H1 (cell line): ENCODE measurements around the gene DEFB119. TPM values are rescaled to one million over a fixed set of nuclear protein-coding genes. Genes with fewer than 3 reads are reported as not detected.

ENCODE experiments used
- CTCF ChIA-PET: fragments of 300-600 bp; sonication (Branson Sonifier 250); formaldehyde crosslinking; loops from one replicate; lab custom pipeline; 2021; ENCODE audit not compliant: partially characterized antibody; lab: Charles Lee
- POLR2A ChIA-PET: fragments of 300-600 bp; sonication (Branson Sonifier 250); formaldehyde crosslinking; loops from one replicate; lab custom pipeline; 2021; ENCODE audit warnings: inconsistent platforms; ENCODE audit not compliant: partially characterized antibody; lab: Charles Lee
- DNase-seq, 2 experiments: peaks; one replicate each; pipeline versions ENCODE4 v3.0.0 to v3.0.0-alpha.2; 2010 to 2022; ENCODE audit warnings: low spot score in 2 of 2, low read depth in 1 of 2, mixed read lengths in 1 of 2
- FAIRE-seq: peaks from 2 replicates; lab custom pipeline; 2011; peaks lifted over from hg19 to GRCh38; lab: Jason Lieb, UNC
- H2AFZ ChIP-seq: 2 replicates; pipeline ENCODE4 v1.8.1; 2012; ENCODE audit warnings: low read length, inconsistent platforms
- H2AK5ac ChIP-seq: 2 replicates; pipeline ENCODE4 v1.6.1; 2013; ENCODE audit warnings: low read depth, low read length
- H2BK120ac ChIP-seq: replicated peaks from 2 replicates; pipeline ENCODE3; 2013; ENCODE audit warnings: low read depth, low read length, inconsistent platforms
- H2BK12ac ChIP-seq: 2 replicates; pipeline ENCODE4 v1.6.1; 2013; ENCODE audit warnings: low read depth, low read length
- H2BK15ac ChIP-seq: 2 replicates; pipeline ENCODE4 v1.6.1; 2013; ENCODE audit warnings: low read length
- H2BK20ac ChIP-seq: 2 replicates; pipeline ENCODE4 v1.6.1; 2013; ENCODE audit warnings: low read length
- H2BK5ac ChIP-seq: 2 replicates; pipeline ENCODE4 v1.6.1; 2013; ENCODE audit warnings: low read depth, low read length
- H3K14ac ChIP-seq: 2 replicates; pipeline ENCODE4 v1.6.1; 2013; ENCODE audit warnings: inconsistent platforms; ENCODE audit not compliant: insufficient read length
- H3K18ac ChIP-seq: 2 replicates; pipeline ENCODE4 v1.6.1; 2013; ENCODE audit warnings: low read length; ENCODE audit errors: extremely low read depth
- H3K23ac ChIP-seq: 2 replicates; pipeline ENCODE4 v1.6.1; 2013; ENCODE audit warnings: inconsistent platforms; ENCODE audit not compliant: insufficient read length
- H3K23me2 ChIP-seq: 2 replicates; pipeline ENCODE4 v1.6.1; 2013; ENCODE audit warnings: low read depth, low read length
- H3K27ac ChIP-seq: 2 replicates; pipeline ENCODE4 v1.6.1; 2011; ENCODE audit warnings: low read depth, low read length, inconsistent platforms
- H3K27me3 ChIP-seq, 4 experiments: replicated peaks in 1 of 4; 1 replicate in 1 of 4; 2 replicates in 3 of 4; pipeline versions ENCODE4 v1.6.1 to v1.8.1; 2011 to 2013; ENCODE audit warnings: low read length in 3 of 4, mild to moderate bottlenecking in 3 of 4, inconsistent platforms in 2 of 4, mixed read lengths in 2 of 4, moderate library complexity in 1 of 4; ENCODE audit not compliant: control insufficient read depth in 3 of 4, insufficient read depth in 3 of 4; ENCODE audit errors: extremely low read depth in 1 of 4
- H3K36me3 ChIP-seq, 4 experiments: 2 replicates each; pipeline versions ENCODE4 v1.6.1 to v1.8.1; 2011 to 2013; ENCODE audit warnings: mild to moderate bottlenecking in 4 of 4, low read length in 3 of 4, moderate library complexity in 2 of 4, control low read depth in 1 of 4, inconsistent platforms in 1 of 4; ENCODE audit not compliant: insufficient read depth in 4 of 4, control insufficient read depth in 2 of 4
- H3K4ac ChIP-seq: replicated peaks from 2 replicates; pipeline ENCODE3; 2013; ENCODE audit warnings: low read length, low read depth, mixed read lengths, inconsistent platforms; ENCODE audit not compliant: insufficient read length
- H3K4me1 ChIP-seq, 4 experiments: replicated peaks in 1 of 4; 1 replicate in 1 of 4; 2 replicates in 3 of 4; pipeline versions ENCODE4 v1.6.1 to v1.8.1; 2011 to 2013; ENCODE audit warnings: low read length in 3 of 4, inconsistent platforms in 2 of 4, mixed read lengths in 1 of 4; ENCODE audit not compliant: insufficient read depth in 4 of 4, control insufficient read depth in 3 of 4
- H3K4me2 ChIP-seq, 2 experiments: 2 replicates each; pipeline versions ENCODE4 v1.6.1 to v1.8.1; 2011 to 2013; ENCODE audit warnings: low read depth in 2 of 2, low read length in 2 of 2, control low read depth in 1 of 2, inconsistent platforms in 1 of 2, mild to moderate bottlenecking in 1 of 2; ENCODE audit not compliant: insufficient read depth in 1 of 2
- H3K4me3 ChIP-seq, 4 experiments: fragments of 200-600, 300-600 bp in 1 of 4; sonication (generic), shearing (Covaris generic), sonication (Bioruptor Twin) in 1 of 4; 2 replicates each; pipeline versions ENCODE4 v1.5.1 to v1.8.1; 2011 to 2016; ENCODE audit warnings: low read length in 4 of 4, low read depth in 3 of 4, control low read depth in 2 of 4, inconsistent platforms in 2 of 4, mild to moderate bottlenecking in 2 of 4, mixed read lengths in 1 of 4, moderate library complexity in 1 of 4; ENCODE audit not compliant: insufficient read depth in 2 of 4; ENCODE audit errors: extremely low read depth in 1 of 4
- H3K56ac ChIP-seq: replicated peaks from 2 replicates; pipeline ENCODE3; 2013; ENCODE audit warnings: low read depth, mild to moderate bottlenecking, mixed read lengths, low read length, inconsistent platforms; ENCODE audit not compliant: insufficient read length
- H3K79me1 ChIP-seq: 2 replicates; pipeline ENCODE4 v1.6.1; 2013; ENCODE audit warnings: low read depth, low read length, control low read depth
- H3K79me2 ChIP-seq, 2 experiments: 2 replicates each; pipeline versions ENCODE4 v1.6.1 to v1.8.1; 2012 to 2013; ENCODE audit warnings: low read length in 2 of 2, mild to moderate bottlenecking in 2 of 2, inconsistent platforms in 1 of 2; ENCODE audit not compliant: insufficient read depth in 2 of 2, control insufficient read depth in 1 of 2
- H3K9ac ChIP-seq, 4 experiments: replicated peaks in 1 of 4; 1 replicate in 1 of 4; 2 replicates in 3 of 4; pipeline versions ENCODE4 v1.6.1 to v1.8.1; 2011 to 2013; ENCODE audit warnings: low read depth in 3 of 4, low read length in 3 of 4, control low read depth in 2 of 4, mild to moderate bottlenecking in 2 of 4, moderate library complexity in 2 of 4, inconsistent platforms in 1 of 4; ENCODE audit errors: extremely low read depth in 1 of 4
- H3K9me3 ChIP-seq, 2 experiments: 2 replicates each; pipeline versions ENCODE4 v1.6.1 to v1.8.1; 2012 to 2013; ENCODE audit warnings: mild to moderate bottlenecking in 2 of 2, moderate library complexity in 2 of 2, control low read depth in 1 of 2, inconsistent platforms in 1 of 2, low read depth in 1 of 2, low read length in 1 of 2, mixed read lengths in 1 of 2; ENCODE audit not compliant: insufficient read depth in 2 of 2
- H4K20me1 ChIP-seq, 2 experiments: replicated peaks in 1 of 2; 2 replicates each; pipeline versions ENCODE3 to v1.8.1; 2011 to 2013; ENCODE audit warnings: inconsistent platforms in 2 of 2, low read length in 2 of 2, mild to moderate bottlenecking in 1 of 2; ENCODE audit not compliant: insufficient read depth in 2 of 2, control insufficient read depth in 1 of 2
- H4K5ac ChIP-seq: 2 replicates; pipeline ENCODE4 v1.6.1; 2013; ENCODE audit warnings: low read length, low read depth, mixed read lengths, inconsistent platforms; ENCODE audit not compliant: insufficient read length
- H4K8ac ChIP-seq: 2 replicates; pipeline ENCODE4 v1.8.0; 2013; ENCODE audit warnings: mild to moderate bottlenecking, moderate library complexity, low read length, inconsistent platforms; ENCODE audit not compliant: insufficient read depth; ENCODE audit errors: extremely low read depth
- H4K91ac ChIP-seq: replicated peaks from 2 replicates; pipeline ENCODE3; 2013; ENCODE audit warnings: low read length, mixed read lengths, inconsistent platforms; ENCODE audit not compliant: insufficient read length
- PHF8 ChIP-seq: fragments of 200-600 bp; sonication (generic); conservative IDR thresholded peaks from 2 replicates; pipeline ENCODE4 v1.7.1; 2012; ENCODE audit warnings: low read depth, mild to moderate bottlenecking, inconsistent platforms, low read length, moderate library complexity
- RNF2 ChIP-seq: fragments of 200-900, 300-1000 bp; sonication (generic); IDR thresholded peaks from 2 replicates; pipeline ENCODE4 v1.7.1; 2016; ENCODE audit warnings: borderline replicate concordance, low read depth, mild to moderate bottlenecking, antibody characterized with exemption, low read length; ENCODE audit not compliant: poor library complexity, severe bottlenecking; ENCODE audit errors: missing control alignments
- RXRA ChIP-seq: IDR thresholded peaks from 2 replicates; pipeline ENCODE4 v1.6.1; 2011; ENCODE audit warnings: low read depth, mild to moderate bottlenecking, low read length, moderate library complexity; ENCODE audit not compliant: insufficient read depth
- WGBS, 2 experiments: shearing (Covaris generic) in 1 of 2; methylation state at CpG; one replicate each; pipeline versions ENCODE4 v1.1.6 to v1.1.7; 2013 to 2015; ENCODE audit warnings: low lambda C conversion rate in 2 of 2, mixed read lengths in 2 of 2, inconsistent platforms in 1 of 2, low coverage in 1 of 2, missing lambda C conversion rate in 1 of 2; ENCODE audit not compliant: insufficient replicate concordance in 2 of 2, insufficient coverage in 1 of 2, insufficient read length in 1 of 2; ENCODE audit errors: extremely low coverage in 1 of 2, missing lambda C conversion rate in 1 of 2; 5-methylcytosine and 5-hydroxymethylcytosine counted together
- polyA plus RNA-seq, 7 experiments: library from polyadenylated mRNA; depleted of rRNA in 3 of 7; stranded (reverse) in 5 of 7; unstranded in 2 of 7; fragments of >200 nt in 5 of 7; fragments of 200-250 nt in 2 of 7; gene quantifications; 1 replicate in 5 of 7; 2 replicates in 1 of 7; 4 replicates in 1 of 7; pipeline versions ENCODE4 v1.2.1 to v1.2.3, GENCODE V29; 2011 to 2013; ENCODE audit warnings: missing spikeins in 2 of 7, mixed read lengths in 2 of 7
- total RNA-seq: library from RNA; stranded (reverse); fragmentation: NEBNext Ultra II Directional; extraction: Animal tissue kit (Norgen Biotek cat#: 25700); gene quantifications from 2 replicates; pipeline ENCODE4 v1.2.1, GENCODE V29; 2021

Gene DEFB119
- total and polyA plus RNA-seq, 2 of the 8 experiments (the other 6 are each of a cell fraction or from before 2014, with no cell fraction given), result not detected

- no peak overlapping the region for H3K4ac ChIP-seq
- WGBS, 2 experiments, result 62% methylated on average over 2 of the region's 2 CpGs; no CpG with 5 or more reads in 1 of the 2 experiments
- no peaks in the 10 kb centered on the region for H3K36me3 ChIP-seq
- no peak overlapping the region for H3K4me3 ChIP-seq
- no peak overlapping the region for H2BK5ac ChIP-seq
- H4K91ac ChIP-seq, result no peak overlapping the region
- no peak overlapping the region for H4K5ac ChIP-seq
- H3K56ac ChIP-seq, result no peak overlapping the region
- H3K27me3 ChIP-seq, result no peaks in the 10 kb centered on the region
- H4K8ac ChIP-seq, result no peak overlapping the region
- H3K4me2 ChIP-seq, result no peak overlapping the region
- H2BK120ac ChIP-seq, result no peak overlapping the region
- H3K9me3 ChIP-seq, result peaks cover 66 to 79% of the 10 kb centered on the region in 2 experiments
- POLR2A ChIA-PET, result interaction anchor here (0.7 kb wide), 1 partner anchor 47 kb away, joined by 4 read pairs; the partner anchor contains the start of gene DEFB123
- H3K4me1 ChIP-seq, result no peaks in the 10 kb centered on the region
- H3K14ac ChIP-seq, result no peak overlapping the region
- no peak overlapping the region for H3K9ac ChIP-seq
- CTCF ChIA-PET, result no interaction called here
- H3K23ac ChIP-seq, result no peak overlapping the region
- H2AFZ ChIP-seq, result no peak overlapping the region
- H3K23me2 ChIP-seq, result no peaks in the 10 kb centered on the region; the same call in 1 of the 2 replicates
- DNase-seq, result no peak
- H4K20me1 ChIP-seq, result no peaks in the 10 kb centered on the region
- H2AK5ac ChIP-seq, result no peak overlapping the region
- no peak for FAIRE-seq
- no peaks in the 10 kb centered on the region for H3K79me2 ChIP-seq
- no peak overlapping the region for H2BK15ac ChIP-seq
- H3K18ac ChIP-seq, result no peak overlapping the region
- H2BK20ac ChIP-seq, result no peak overlapping the region
- TF ChIP-seq RNF2, result no peak
- no peak for TF ChIP-seq RXRA
- TF ChIP-seq PHF8, result no peak
- TF ChIP-seq, all 59 proteins: peak for 0
- Histone ChIP-seq H3K27ac (no peak overlapping the region), H3K79me1 (no peaks in the 10 kb centered on the region), H2BK12ac (no peak overlapping the region)
These were observed 2.4 kb upstream of the DEFB119 start for GRCh38 chr20:31392836-31393235.
